ENCODE results near the gene PPARGC1A. TPM values are rescaled to one million over a fixed set of nuclear protein-coding genes. Genes with fewer than 3 reads are reported as not detected.

PPARGC1A gene
- total RNA-seq, 2 donors from 2014 or later: 8.9 to 10.2 TPM

DNA sequence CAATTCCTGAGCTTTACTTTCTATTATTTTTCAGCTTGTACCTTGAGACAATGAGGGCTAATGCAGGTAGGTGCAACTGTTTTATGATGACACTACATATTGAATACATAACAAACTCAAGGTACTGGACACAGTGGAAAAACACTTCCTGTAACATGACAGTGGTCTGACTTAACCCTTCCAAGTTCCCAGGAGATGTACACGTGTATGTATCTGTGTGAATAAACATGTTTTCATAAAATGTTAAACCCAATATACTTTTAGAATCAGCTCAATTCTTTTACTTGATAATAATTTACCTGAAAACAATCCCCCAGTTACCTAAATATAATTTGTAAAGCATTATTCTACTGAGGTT lies 1.2 kb upstream of the PPARGC1A start:
- H3K27ac Mint-ChIP-seq: no peak overlapping the region
- Histone ChIP-seq H3K27me3 (ENCODE audit: control insufficient read depth, insufficient read depth, low read length, poor library complexity, severe bottlenecking) (peaks cover 11% of the 10 kb centered on the region), H3K4me1 (ENCODE audit: control insufficient read depth, insufficient read depth, low read length) (peaks cover 8% of the 10 kb centered on the region), H3K36me3 (ENCODE audit: control insufficient read depth, insufficient read depth, low read length) (no peaks in the 10 kb centered on the region), H3K9ac (ENCODE audit: extremely low read depth, low read length, poor library complexity, severe bottlenecking) (no peak overlapping the region), H3K4me3 (ENCODE audit: low read length) (no peak overlapping the region), H3K9me3 (ENCODE audit: control insufficient read depth, low read length) (no peaks in the 10 kb centered on the region), H3K27ac (ENCODE audit: low read depth, low read length) (no peak overlapping the region)
- peaks cover 33% of the 10 kb centered on the region for H3K4me1 Mint-ChIP-seq
- peaks cover 24% of the 10 kb centered on the region for H3K27me3 Mint-ChIP-seq (ENCODE audit: insufficient read depth)
- no peak for DNase-seq
- H3K36me3 Mint-ChIP-seq (ENCODE audit: low read depth): no peaks in the 10 kb centered on the region
- H3K4me3 Mint-ChIP-seq: peak overlapping the region; percentile 48
- no peaks in the 10 kb centered on the region for H3K9me3 Mint-ChIP-seq
- 60% methylated on average over 1 of the region's 1 CpG; no CpG with 5 or more reads in 1 of the 2 experiments for WGBS, 2 experiments (ENCODE audit: insufficient coverage in 1 of 2, insufficient read length in 1 of 2)
- TF ChIP-seq, protein P1, sequence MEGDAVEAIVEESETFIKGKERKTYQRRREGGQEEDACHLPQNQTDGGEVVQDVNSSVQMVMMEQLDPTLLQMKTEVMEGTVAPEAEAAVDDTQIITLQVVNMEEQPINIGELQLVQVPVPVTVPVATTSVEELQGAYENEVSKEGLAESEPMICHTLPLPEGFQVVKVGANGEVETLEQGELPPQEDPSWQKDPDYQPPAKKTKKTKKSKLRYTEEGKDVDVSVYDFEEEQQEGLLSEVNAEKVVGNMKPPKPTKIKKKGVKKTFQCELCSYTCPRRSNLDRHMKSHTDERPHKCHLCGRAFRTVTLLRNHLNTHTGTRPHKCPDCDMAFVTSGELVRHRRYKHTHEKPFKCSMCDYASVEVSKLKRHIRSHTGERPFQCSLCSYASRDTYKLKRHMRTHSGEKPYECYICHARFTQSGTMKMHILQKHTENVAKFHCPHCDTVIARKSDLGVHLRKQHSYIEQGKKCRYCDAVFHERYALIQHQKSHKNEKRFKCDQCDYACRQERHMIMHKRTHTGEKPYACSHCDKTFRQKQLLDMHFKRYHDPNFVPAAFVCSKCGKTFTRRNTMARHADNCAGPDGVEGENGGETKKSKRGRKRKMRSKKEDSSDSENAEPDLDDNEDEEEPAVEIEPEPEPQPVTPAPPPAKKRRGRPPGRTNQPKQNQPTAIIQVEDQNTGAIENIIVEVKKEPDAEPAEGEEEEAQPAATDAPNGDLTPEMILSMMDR (conservative IDR thresholded peaks at IDR 0.05): no peak

DNA sequence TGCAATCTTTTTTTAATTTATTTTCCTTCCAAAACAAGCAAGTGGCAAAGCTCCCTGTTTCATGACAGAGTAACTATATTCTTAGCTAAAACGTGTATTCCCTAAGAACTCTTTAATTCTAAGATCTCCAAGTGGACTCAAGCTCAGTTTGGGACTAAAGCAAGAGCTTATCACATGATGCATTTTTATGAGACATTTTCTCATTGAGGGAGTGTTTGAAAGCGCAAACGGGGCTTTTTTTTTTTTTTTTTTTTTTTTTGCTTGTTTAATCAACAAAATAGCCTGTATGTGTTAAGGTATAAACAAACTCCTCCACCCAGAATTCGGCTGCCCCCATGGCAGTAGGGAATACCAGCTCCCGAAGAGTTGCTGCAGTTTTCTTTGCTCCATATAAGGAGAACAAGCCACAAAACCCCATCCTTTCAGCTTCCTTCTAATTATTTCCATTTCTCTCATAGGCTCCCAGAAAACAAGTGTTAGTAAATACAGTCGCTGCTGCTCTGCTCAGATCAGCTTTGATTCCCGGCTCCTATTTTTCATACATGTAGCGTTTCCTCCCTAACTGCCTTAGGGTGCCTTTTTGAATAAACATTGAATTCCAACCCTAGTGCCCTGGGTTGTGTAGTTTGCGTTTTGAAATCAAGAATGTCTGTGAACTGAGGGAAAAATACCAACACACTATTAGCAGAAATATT lies 669 bp upstream of the PPARGC1A start:
- no peak for DNase-seq
- H3K9me3 ChIP-seq (ENCODE audit: control insufficient read depth, low read length): no peaks in the 10 kb centered on the region
- TF ChIP-seq, protein P1 (conservative IDR thresholded peaks at IDR 0.05): no peak
- peaks cover 11% of the 10 kb centered on the region for H3K27me3 ChIP-seq (ENCODE audit: control insufficient read depth, insufficient read depth, low read length, poor library complexity, severe bottlenecking)
- H3K9me3 Mint-ChIP-seq: no peaks in the 10 kb centered on the region
- H3K4me1 ChIP-seq (ENCODE audit: control insufficient read depth, insufficient read depth, low read length): peaks cover 8% of the 10 kb centered on the region
- H3K36me3 Mint-ChIP-seq (ENCODE audit: low read depth): no peaks in the 10 kb centered on the region
- peaks cover 33% of the 10 kb centered on the region for H3K4me1 Mint-ChIP-seq
- peaks cover 24% of the 10 kb centered on the region for H3K27me3 Mint-ChIP-seq (ENCODE audit: insufficient read depth)
- H3K4me3 Mint-ChIP-seq: peak overlapping the region; percentile 48
- no peak overlapping the region for H3K27ac ChIP-seq (ENCODE audit: low read depth, low read length)
- no peak overlapping the region for H3K27ac Mint-ChIP-seq
- peak overlapping the region; percentile 74 for H3K4me3 ChIP-seq (ENCODE audit: low read length)
- no peaks in the 10 kb centered on the region for H3K36me3 ChIP-seq (ENCODE audit: control insufficient read depth, insufficient read depth, low read length)
- no peak overlapping the region for H3K9ac ChIP-seq (ENCODE audit: extremely low read depth, low read length, poor library complexity, severe bottlenecking)
- WGBS, 2 experiments (ENCODE audit: insufficient coverage in 1 of 2, insufficient read length in 1 of 2): 47 to 69% methylated on average over 3 to 9 of the region's 9 CpGs

DNA sequence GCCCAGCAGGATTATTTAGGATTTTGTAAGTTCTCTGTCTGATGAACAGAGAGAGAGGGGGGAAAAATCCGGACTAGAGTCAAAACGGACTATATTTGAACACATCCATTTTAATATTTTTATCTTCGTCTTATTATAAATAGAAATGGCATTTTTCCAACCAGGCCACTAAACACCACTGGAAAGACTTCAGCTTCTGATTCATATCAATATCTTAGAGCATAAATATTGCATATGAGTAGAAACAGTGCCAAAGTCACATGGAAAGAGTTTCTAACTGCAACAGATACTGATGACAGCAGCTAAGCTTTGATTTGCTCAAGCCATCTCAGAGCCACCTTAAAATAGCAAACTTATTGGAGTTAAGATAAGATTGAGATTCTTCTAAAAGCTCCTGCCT lies 456 bp downstream of the PPARGC1A start:
- Mint-ChIP-seq H3K4me1 (peaks cover 33% of the 10 kb centered on the region), H3K9me3 (no peaks in the 10 kb centered on the region), H3K27ac (no peak overlapping the region), H3K27me3 (ENCODE audit: insufficient read depth) (peaks cover 24% of the 10 kb centered on the region), H3K4me3 (peak overlapping the region; percentile 48), H3K36me3 (ENCODE audit: low read depth) (no peaks in the 10 kb centered on the region)
- DNase-seq: no peak
- Histone ChIP-seq H3K27ac (ENCODE audit: low read depth, low read length) (peak overlapping the region; percentile 12), H3K9ac (ENCODE audit: extremely low read depth, low read length, poor library complexity, severe bottlenecking) (no peak overlapping the region), H3K36me3 (ENCODE audit: control insufficient read depth, insufficient read depth, low read length) (no peaks in the 10 kb centered on the region), H3K4me3 (ENCODE audit: low read length) (peak overlapping the region; percentile 74), H3K9me3 (ENCODE audit: control insufficient read depth, low read length) (no peaks in the 10 kb centered on the region), H3K27me3 (ENCODE audit: control insufficient read depth, insufficient read depth, low read length, poor library complexity, severe bottlenecking) (peaks cover 11% of the 10 kb centered on the region), H3K4me1 (ENCODE audit: control insufficient read depth, insufficient read depth, low read length) (peaks cover 8% of the 10 kb centered on the region)
- 88% methylated on average over 1 of the region's 3 CpGs; no CpG with 5 or more reads in 1 of the 2 experiments for WGBS, 2 experiments (ENCODE audit: insufficient coverage in 1 of 2, insufficient read length in 1 of 2)
- TF ChIP-seq, protein P1 (conservative IDR thresholded peaks at IDR 0.05): no peak

All from endodermal cell (in vitro differentiated cells).